H9 (cell line): ENCODE data around the gene RPP25. TPM values are rescaled to one million over a fixed set of nuclear protein-coding genes. Genes with fewer than 3 reads are reported as not detected.

Source experiments
- DNase-seq: peaks from one replicate; pipeline ENCODE4 v3.0.0-alpha.2; 2017
- H2AFZ ChIP-seq: one replicate; pipeline ENCODE4 v1.6.1; 2013; ENCODE audit warnings: mild to moderate bottlenecking, low read length, control low read depth, moderate library complexity
- H2AK5ac ChIP-seq: 2 replicates; pipeline ENCODE4 v1.6.1; 2013; ENCODE audit warnings: low read length, control low read depth, mixed read lengths; ENCODE audit not compliant: insufficient read length
- H2BK120ac ChIP-seq: one replicate; pipeline ENCODE4 v1.6.1; 2013; ENCODE audit warnings: low read depth, mild to moderate bottlenecking, low read length, control low read depth, inconsistent platforms; ENCODE audit not compliant: poor library complexity, severe bottlenecking
- H2BK12ac ChIP-seq: 2 replicates; pipeline ENCODE4 v1.6.1; 2013; ENCODE audit warnings: low read length, control low read depth, mixed read lengths, low read depth; ENCODE audit not compliant: insufficient read length
- H2BK15ac ChIP-seq: 2 replicates; pipeline ENCODE4 v1.6.1; 2013; ENCODE audit warnings: low read depth, low read length, control low read depth
- H2BK20ac ChIP-seq: one replicate; pipeline ENCODE4 v1.6.1; 2013; ENCODE audit warnings: low read depth, mild to moderate bottlenecking, low read length, control low read depth, inconsistent platforms; ENCODE audit not compliant: poor library complexity, severe bottlenecking
- H2BK5ac ChIP-seq: 2 replicates; pipeline ENCODE4 v1.6.1; 2013; ENCODE audit warnings: low read length, control low read depth, mixed read lengths; ENCODE audit not compliant: insufficient read length
- H3K14ac ChIP-seq: 2 replicates; pipeline ENCODE4 v1.6.1; 2013; ENCODE audit warnings: low read length, control low read depth; ENCODE audit not compliant: insufficient read depth
- H3K18ac ChIP-seq: 2 replicates; pipeline ENCODE4 v1.6.1; 2013; ENCODE audit warnings: low read depth, mild to moderate bottlenecking, mixed read lengths, low read length, control low read depth; ENCODE audit not compliant: insufficient read length
- H3K23ac ChIP-seq: 2 replicates; pipeline ENCODE4 v1.6.1; 2013; ENCODE audit warnings: low read length, control low read depth, mixed read lengths, low read depth; ENCODE audit not compliant: insufficient read length
- H3K23me2 ChIP-seq: 2 replicates; pipeline ENCODE4 v1.6.1; 2013; ENCODE audit warnings: low read depth, mild to moderate bottlenecking, mixed read lengths, low read length, control low read depth; ENCODE audit not compliant: insufficient read length, poor library complexity, severe bottlenecking
- H3K27ac ChIP-seq: 2 replicates; pipeline ENCODE4 v1.5.1; 2013; ENCODE audit warnings: low read length, control low read depth, mixed read lengths, low read depth; ENCODE audit not compliant: insufficient read length
- H3K27me3 ChIP-seq: 2 replicates; pipeline ENCODE4 v1.6.1; 2013; ENCODE audit warnings: low read length, control low read depth, inconsistent platforms; ENCODE audit not compliant: insufficient read depth
- H3K4ac ChIP-seq: 2 replicates; pipeline ENCODE4 v1.6.1; 2013; ENCODE audit warnings: low read depth, mild to moderate bottlenecking, control low read depth, inconsistent platforms, low read length, moderate library complexity
- H3K4me1 ChIP-seq: 2 replicates; pipeline ENCODE4 v1.6.1; 2013; ENCODE audit warnings: low read length, control low read depth, inconsistent platforms; ENCODE audit not compliant: insufficient read depth
- H3K4me2 ChIP-seq: 2 replicates; pipeline ENCODE4 v1.6.1; 2013; ENCODE audit warnings: low read length, control low read depth, mixed read lengths; ENCODE audit not compliant: insufficient read length, insufficient read depth
- H3K56ac ChIP-seq: 2 replicates; pipeline ENCODE4 v1.6.1; 2013; ENCODE audit warnings: low read depth, mild to moderate bottlenecking, mixed read lengths, low read length, control low read depth; ENCODE audit not compliant: insufficient read length
- H3K79me1 ChIP-seq: 2 replicates; pipeline ENCODE4 v1.6.1; 2013; ENCODE audit warnings: low read depth, mild to moderate bottlenecking, moderate library complexity, low read length, control low read depth, inconsistent platforms; ENCODE audit not compliant: insufficient read depth, poor library complexity, severe bottlenecking
- H3K79me2 ChIP-seq: 2 replicates; pipeline ENCODE4 v1.6.1; 2013; ENCODE audit warnings: low read length, control low read depth, inconsistent platforms; ENCODE audit not compliant: insufficient read depth
- H3K9ac ChIP-seq: 2 replicates; pipeline ENCODE4 v1.6.1; 2013; ENCODE audit warnings: low read length, control low read depth, mixed read lengths; ENCODE audit not compliant: insufficient read length; ENCODE audit errors: extremely low read depth
- H3K9me3 ChIP-seq: one replicate; pipeline ENCODE4 v1.6.1; 2013; ENCODE audit warnings: low read depth, low read length, inconsistent platforms; ENCODE audit not compliant: control insufficient read depth
- H3T11ph ChIP-seq: one replicate; pipeline ENCODE4 v1.6.1; 2013; ENCODE audit warnings: mild to moderate bottlenecking, low read length, control low read depth, inconsistent platforms
- H4K20me1 ChIP-seq: one replicate; pipeline ENCODE4 v1.6.1; 2013; ENCODE audit not compliant: control insufficient read depth, insufficient read length, insufficient read depth
- H4K5ac ChIP-seq: 2 replicates; pipeline ENCODE4 v1.6.1; 2013; ENCODE audit warnings: low read depth, mild to moderate bottlenecking, mixed read lengths, low read length, control low read depth; ENCODE audit not compliant: insufficient read length
- H4K8ac ChIP-seq: replicated peaks from 2 replicates; pipeline ENCODE4 v1.6.1; 2013; ENCODE audit warnings: low read length, control low read depth, mixed read lengths, low read depth; ENCODE audit not compliant: insufficient read length
- H4K91ac ChIP-seq: 2 replicates; pipeline ENCODE4 v1.6.1; 2013; ENCODE audit warnings: low read depth, mild to moderate bottlenecking, moderate library complexity, mixed read lengths, low read length, control low read depth; ENCODE audit not compliant: insufficient read length
- H3K27ac Mint-ChIP-seq, 3 experiments: 2 replicates in 2 of 3; 3 replicates in 1 of 3; pipeline ENCODE4 v1.8.0; 2020 to 2021; ENCODE audit warnings: mixed read lengths in 3 of 3, mild to moderate bottlenecking in 1 of 3, moderate library complexity in 1 of 3
- H3K27me3 Mint-ChIP-seq: 2 replicates; pipeline ENCODE4 v1.8.0; 2021; ENCODE audit warnings: low read depth, mild to moderate bottlenecking, moderate library complexity, mixed read lengths
- H3K36me3 Mint-ChIP-seq, 3 experiments: 2 replicates in 2 of 3; 3 replicates in 1 of 3; pipeline ENCODE4 v1.8.0; 2020 to 2021; ENCODE audit warnings: low read depth in 3 of 3, mixed read lengths in 3 of 3; ENCODE audit not compliant: insufficient read depth in 1 of 3
- H3K4me1 Mint-ChIP-seq, 2 experiments: 2 replicates each; pipeline ENCODE4 v1.8.0; 2020; ENCODE audit warnings: mixed read lengths in 2 of 2
- H3K4me3 Mint-ChIP-seq, 2 experiments: 2 replicates in 1 of 2; 3 replicates in 1 of 2; pipeline ENCODE4 v1.8.0; 2020 to 2021; ENCODE audit warnings: mild to moderate bottlenecking in 2 of 2, mixed read lengths in 2 of 2, moderate library complexity in 1 of 2
- H3K9me3 Mint-ChIP-seq, 2 experiments: 2 replicates in 1 of 2; 3 replicates in 1 of 2; pipeline ENCODE4 v1.8.0; 2020; ENCODE audit warnings: mild to moderate bottlenecking in 2 of 2, mixed read lengths in 2 of 2, moderate library complexity in 1 of 2
- CTCF ChIP-seq: fragments of 200-600 bp; sonication (generic); conservative IDR thresholded peaks from 3 replicates; pipeline ENCODE4 v1.8.0; 2021; ENCODE audit warnings: antibody characterized with exemption, mild to moderate bottlenecking
- total RNA-seq: library from RNA; stranded (reverse); gene quantifications from 2 replicates; pipeline ENCODE4 v1.2.1, GENCODE V29; 2021

RPP25 gene
- total RNA-seq, 1 experiment from 2014 or later = 12.6 TPM

- Mint-ChIP-seq H3K9me3 (peaks cover 0 to 3% of the 10 kb centered on the region in 2 experiments; a peak in 1 of 5 replicates), H3K4me3 (no peak overlapping the region), H3K27ac (no peak overlapping the region), H3K36me3 (no peaks in the 10 kb centered on the region), H3K27me3 (peaks cover 43% of the 10 kb centered on the region), H3K4me1 (peaks cover 2 to 6% of the 10 kb centered on the region in 2 experiments; a peak in 2 of 4 replicates)
- Histone ChIP-seq H2BK20ac (no peak overlapping the region), H3K9me3 (no peaks in the 10 kb centered on the region), H3K27me3 (no peaks in the 10 kb centered on the region), H4K8ac (no peak overlapping the region), H2BK12ac (no peak overlapping the region), H2AK5ac (no peak overlapping the region), H2BK15ac (no peak overlapping the region), H4K91ac (no peak overlapping the region), H3K4me1 (no peaks in the 10 kb centered on the region), H3K23ac (no peak overlapping the region), H4K5ac (no peak overlapping the region), H3K56ac (no peak overlapping the region), H3K14ac (no peak overlapping the region), H3K18ac (no peak overlapping the region), H3K4ac (no peak overlapping the region), H3K4me2 (no peak overlapping the region), H2BK5ac (no peak overlapping the region), H3K79me1 (no peaks in the 10 kb centered on the region), H2AFZ (no peak overlapping the region), H3K23me2 (no peaks in the 10 kb centered on the region), H3T11ph (no peak overlapping the region), H4K20me1 (no peaks in the 10 kb centered on the region), H3K79me2 (no peaks in the 10 kb centered on the region), H2BK120ac (no peak overlapping the region), H3K9ac (no peak overlapping the region), H3K27ac (no peak overlapping the region)
- no peak for DNase-seq
- TF ChIP-seq CTCF = no peak
Observed at GRCh38 chr15:74989527-74989926, 33.0 kb upstream of the RPP25 start.
